H54 (cell line): ENCODE results near the gene SPATA6L.

ENCODE experiments used
- DNase-seq: peaks from one replicate; pipeline ENCODE4 v3.0.0; 2011; ENCODE audit warnings: low spot score, mixed read lengths; ENCODE audit not compliant: insufficient read length
- FAIRE-seq: peaks from 3 replicates; lab custom pipeline; 2011; peaks lifted over from hg19 to GRCh38; lab: Jason Lieb, UNC
- POLR2A ChIP-seq: IDR thresholded peaks from 2 replicates; pipeline ENCODE4 v1.6.1; 2011; ENCODE audit warnings: low read depth, mild to moderate bottlenecking, low read length

SPATA6L gene

DNA sequence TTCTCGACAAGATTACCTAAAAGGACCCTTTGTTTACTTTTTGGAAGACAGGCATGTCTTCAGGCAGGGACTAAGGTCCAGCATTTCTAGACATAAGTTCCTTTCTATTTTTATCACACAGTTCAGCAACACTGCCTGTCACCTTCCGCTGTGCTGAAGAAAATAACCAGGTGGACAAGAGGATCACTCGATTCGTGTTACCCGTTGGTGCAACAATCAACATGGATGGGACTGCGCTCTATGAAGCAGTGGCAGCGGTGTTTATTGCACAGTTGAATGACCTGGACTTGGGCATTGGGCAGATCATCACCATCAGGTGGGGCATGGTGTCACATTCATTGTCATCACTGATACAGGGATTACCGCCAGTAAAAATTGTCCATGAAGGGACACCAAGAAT is 89.8 kb downstream of the SPATA6L start:
- no peak for TF ChIP-seq POLR2A
- DNase-seq (no peak), FAIRE-seq (no peak)

DNA sequence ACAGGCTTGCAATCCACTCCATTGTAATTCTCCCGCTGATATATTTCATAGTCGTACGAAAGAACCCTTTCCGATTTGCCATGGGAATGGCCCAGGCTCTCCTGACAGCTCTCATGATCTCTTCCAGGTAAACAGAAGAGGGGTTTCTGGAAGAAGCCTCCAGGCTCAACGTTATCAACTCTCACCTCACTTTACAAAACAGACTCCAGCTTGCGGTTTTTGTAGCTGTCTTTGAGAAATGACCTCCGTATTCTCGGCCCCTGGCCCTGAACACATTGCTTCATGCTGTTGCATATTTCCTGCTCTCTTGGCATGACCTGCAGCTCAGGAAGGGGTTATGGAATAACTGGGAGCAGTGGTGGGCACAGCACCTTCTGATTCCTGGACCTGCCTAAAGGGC is 90.3 kb downstream of the SPATA6L start:
- no peak for TF ChIP-seq POLR2A
- DNase-seq (no peak), FAIRE-seq (no peak)

DNA sequence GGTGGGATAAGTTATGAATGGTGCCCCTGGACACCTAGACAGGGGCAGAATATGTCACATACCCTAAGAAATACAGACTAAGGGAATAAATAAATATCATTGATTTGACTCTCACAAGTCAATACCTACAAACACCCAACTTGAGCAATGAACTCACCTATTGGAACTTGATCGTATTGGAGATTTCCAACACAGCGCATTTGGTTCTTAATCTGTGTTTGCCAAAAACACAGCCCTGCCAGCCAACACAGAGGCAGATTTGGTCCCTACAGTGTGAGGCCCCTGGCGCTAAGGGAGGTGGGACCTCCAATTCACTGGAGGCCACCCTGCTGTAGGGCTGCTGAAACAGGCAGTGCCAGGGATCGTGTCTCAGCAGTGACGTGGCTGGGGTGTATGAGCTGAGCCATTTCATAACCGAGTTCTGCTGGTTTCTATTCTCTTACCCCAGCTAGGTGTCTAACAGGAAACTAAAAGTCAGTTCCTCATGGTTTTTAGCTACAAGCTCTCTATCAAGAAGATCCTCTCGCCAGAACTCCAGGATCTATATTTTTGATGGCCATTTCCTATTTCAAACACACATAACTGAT is 91.5 kb downstream of the SPATA6L start:
- TF ChIP-seq POLR2A, result no peak
- DNase-seq (no peak), FAIRE-seq (no peak)

DNA sequence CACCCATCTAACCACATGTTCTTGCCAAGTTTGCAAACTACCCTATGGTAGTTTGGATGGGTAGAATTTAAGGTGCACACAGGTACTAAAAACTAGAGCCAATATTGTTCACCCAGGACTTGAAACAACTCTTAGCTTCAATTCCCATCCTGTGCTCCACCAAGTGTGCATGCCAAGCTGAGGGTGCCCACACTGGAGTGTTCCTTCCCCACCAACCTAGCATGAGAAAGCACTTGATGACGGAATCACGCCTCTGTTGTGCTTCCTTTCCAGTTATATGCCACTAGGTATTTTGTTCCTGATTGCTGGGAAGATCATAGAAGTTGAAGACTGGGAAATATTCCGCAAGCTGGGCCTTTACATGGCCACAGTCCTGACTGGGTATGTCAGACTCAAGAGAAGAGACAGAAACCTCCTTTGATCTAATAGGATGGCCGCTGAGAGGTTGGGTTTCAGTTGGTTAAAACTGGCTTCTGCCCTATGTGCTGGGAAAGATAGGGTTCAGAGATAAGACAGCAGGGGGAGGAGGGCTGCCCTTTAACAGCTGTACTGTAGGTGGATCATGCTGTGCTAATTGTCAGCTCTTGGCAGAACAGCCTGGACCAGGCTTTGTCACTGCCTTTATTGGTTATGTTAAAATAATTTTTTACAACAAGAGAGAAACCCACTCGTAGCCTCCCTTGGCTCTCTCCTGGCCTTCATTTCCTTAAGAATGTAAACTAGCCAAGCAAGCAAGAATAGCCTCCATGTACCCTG is 92.5 kb downstream of the SPATA6L start:
- TF ChIP-seq POLR2A, result no peak
- FAIRE-seq (no peak), DNase-seq (no peak)

DNA sequence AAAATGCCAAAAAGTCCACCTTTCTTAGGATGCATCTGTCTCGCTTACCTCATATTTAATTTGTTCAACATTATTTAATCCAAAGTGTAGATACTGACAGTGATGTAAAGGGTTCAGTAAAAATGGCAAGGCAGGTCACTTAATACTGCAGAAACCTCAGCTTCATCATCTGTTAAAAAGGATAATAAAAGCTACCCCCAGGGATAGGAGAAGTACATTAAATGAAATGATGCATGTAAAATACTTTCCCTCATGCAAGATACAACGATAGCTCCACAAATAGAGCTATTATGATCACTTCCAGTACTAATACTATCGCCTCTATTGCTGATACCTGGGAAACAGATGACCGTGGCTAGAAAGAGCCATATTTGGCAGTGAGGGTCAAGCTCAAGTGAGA is 93.1 kb downstream of the SPATA6L start:
- DNase-seq, result no peak
- TF ChIP-seq POLR2A, result no peak
- no peak for FAIRE-seq

DNA sequence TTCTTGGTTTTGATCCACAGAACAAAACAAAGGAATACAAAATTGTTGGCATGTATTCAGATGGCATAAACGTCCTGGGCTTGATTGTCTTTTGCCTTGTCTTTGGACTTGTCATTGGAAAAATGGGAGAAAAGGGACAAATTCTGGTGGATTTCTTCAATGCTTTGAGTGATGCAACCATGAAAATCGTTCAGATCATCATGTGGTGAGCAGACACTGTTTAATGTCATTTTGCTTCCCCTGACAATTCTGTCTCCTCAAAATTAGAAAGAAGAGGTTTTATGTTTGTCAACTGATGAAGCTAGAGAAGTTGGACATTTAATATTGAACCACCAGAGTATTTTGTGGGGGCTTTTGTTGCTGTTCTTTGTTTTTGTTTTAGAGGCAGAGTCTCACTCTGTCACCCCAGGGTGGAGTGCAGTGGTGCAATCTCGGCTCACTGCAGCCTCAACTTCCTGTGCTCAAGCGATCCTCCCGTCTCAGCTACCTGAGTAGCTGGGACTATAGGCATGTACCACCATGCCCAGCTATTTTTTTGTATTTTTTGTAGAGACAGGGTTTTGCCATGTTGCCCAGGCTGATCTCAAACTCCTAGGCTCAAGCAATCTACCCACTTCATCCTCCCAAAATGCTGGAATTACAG is 94.0 kb downstream of the SPATA6L start:
- TF ChIP-seq POLR2A, result no peak
- no peak for FAIRE-seq
- DNase-seq, result no peak

DNA sequence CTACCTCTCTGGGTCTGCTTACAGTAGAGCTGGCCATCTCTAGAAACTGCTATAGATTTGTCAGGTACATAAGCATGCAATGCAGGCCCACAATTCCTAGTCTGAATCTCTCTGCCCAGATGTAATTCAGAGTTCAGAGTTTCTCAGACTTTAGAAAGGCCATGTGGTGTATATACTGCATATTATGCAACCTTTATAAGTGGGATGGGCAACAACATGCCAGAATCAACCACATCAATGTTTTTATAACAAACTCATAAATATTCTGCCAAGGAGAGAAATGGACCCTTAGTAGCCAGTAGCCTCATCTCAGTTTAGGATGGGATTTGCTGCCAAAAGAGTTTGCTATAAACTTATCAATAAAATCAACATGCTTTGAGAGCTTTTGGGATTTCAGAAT is 97.2 kb downstream of the SPATA6L start:
- DNase-seq (no peak), FAIRE-seq (no peak)
- no peak for TF ChIP-seq POLR2A

DNA sequence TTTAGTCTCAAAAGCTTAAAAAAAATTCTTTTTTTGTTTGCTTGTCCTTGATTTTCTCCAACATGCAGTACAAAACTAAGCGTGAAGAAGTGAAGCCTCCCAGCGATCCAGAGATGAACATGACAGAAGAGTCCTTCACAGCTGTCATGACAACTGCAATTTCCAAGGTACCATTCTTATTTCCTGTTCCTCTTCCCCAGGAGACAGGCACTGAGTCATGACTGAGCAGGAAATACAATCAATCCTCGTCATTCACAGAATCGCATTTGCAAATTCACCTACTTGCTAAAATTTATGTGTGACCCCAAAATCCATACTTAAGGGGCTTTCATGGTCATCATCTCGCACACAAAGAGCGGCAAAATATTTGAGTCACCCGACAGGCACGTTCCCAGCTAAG is 98.7 kb downstream of the SPATA6L start:
- TF ChIP-seq POLR2A, result no peak
- FAIRE-seq (no peak), DNase-seq (no peak)

DNA sequence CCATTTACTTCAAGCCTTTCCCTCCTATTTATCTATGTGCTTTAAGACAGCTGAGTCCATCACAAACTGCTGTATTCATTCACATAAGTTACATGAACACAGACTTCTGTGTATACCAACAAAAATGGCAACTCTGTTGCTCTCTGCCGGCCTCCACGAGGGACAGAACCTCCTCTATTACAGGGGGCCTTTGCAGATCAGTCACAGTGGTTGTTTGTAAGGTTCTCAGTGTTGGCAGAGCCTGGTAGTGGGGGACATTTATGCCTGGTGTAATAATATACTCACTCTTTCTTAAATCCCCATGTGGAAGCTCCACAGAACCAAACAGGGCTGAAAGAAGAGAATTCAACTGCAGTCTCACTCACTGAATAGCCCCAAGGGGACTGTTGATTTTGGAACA is 99.5 kb downstream of the SPATA6L start:
- no peak for FAIRE-seq
- no peak for TF ChIP-seq POLR2A

DNA sequence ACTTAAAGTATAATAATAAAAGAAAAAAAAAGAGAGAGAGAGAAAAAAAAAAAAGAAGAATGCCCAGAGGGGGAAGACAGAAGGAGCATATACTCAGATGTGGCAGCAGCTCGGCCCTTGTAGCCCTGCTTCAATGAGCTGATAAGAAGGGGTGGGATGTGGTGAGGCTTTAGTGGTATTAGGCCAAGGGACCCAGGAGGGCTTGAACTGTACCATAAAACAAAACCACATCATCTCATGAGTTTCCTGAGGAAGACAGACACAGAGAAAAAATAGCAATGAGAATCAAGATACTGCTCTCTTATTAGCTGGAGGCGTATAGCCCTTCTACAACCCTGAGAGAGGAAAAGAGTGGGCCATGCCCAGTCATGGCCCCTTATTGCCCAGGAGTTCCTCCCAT is 103.2 kb downstream of the SPATA6L start:
- no peak for TF ChIP-seq POLR2A
- no peak for FAIRE-seq
- no peak for DNase-seq

More for the DNA sequence above, 99.5 kb downstream of the SPATA6L start:
- no peak for DNase-seq

DNA sequence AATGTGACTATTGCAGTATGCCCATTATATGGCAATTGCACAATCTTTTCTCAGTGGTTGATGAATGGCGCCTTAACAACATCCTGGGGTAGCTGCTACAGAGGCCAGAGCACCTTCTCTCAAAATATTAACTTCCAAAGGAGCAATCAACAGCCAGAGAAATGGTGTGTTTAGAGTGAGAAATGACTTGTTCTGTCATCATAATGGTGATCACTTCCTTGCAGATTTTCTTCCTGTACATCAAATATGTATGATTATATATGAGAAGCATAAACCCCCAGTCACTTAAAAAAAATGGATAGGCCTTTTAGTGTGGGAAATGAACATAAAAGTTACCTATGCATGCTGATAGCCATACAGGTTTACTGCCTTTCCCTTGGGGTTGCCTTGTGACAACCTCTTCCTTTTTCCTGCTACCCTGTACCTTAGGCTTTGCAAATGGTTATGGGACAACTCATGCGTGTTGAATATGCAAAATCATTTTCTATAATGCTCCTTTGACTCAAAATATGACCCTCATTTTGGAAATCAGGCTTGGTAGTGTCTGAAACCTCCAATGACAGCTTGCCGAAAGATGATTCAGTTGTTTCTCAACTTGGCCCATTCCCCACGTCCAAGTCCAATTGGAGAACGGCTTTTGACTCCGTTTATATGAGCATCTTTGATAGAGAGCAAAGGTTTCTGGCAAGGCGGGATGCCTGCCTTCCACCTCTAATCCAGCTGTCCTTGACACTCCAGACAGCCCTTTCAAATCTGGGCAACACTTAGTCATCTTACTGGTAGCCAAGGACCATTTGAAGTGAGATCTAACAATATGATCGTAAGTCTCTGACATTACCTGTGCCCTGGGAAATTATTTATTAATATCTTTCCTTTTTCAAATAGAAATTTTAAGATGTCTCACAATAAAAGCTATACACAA is 106.8 kb downstream of the SPATA6L start:
- TF ChIP-seq POLR2A, result no peak
- DNase-seq (no peak), FAIRE-seq (no peak)

DNA sequence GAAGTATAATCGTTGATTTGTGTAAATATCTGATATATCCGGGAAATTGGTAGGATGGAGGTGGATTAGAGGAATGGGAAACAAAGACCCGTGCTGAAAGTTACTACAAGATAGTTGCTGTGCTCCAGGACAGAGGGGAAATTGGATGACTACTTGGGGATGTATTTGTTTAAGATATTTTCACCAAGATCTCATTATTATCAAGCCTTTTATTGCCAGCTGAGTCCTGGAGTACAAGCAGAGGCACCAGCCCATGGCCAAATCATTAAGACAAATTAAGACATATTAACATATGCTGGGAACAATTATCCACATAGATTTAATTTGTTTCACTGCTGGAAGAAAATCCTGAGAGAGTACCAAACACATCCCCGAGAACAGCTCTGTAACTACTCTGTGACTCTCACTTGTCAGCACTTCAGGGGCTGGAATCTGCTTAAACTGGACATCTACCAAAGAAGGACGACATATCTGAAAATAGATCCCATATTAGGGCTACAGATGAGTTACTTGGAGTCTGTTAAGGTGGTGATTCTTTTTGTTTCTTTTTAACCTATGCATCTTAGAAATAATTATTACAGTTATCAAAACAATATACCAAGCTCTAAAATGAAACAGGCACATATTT is 107.8 kb downstream of the SPATA6L start:
- no peak for TF ChIP-seq POLR2A
- FAIRE-seq, result no peak
- no peak for DNase-seq

DNA sequence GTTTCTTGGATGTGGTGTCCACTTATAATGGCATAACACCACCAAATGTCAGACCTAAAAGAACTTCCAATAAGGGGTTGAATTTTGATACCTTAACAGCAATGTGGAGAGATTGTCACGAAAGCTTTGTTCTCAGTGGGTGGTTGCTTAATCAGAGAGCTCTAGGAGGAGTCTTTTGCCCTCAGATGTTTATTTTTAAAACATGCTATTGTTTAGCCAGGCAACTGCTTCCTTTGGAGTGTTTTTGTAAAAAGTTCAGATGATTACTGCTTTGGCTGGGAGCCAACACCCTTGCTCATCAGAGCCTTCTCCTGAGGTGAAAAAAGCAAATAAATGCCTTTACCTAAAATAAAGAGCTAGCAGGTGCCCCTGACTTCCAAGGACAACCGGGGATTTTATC is 111.0 kb downstream of the SPATA6L start:
- FAIRE-seq, result no peak
- DNase-seq, result no peak
- no peak for TF ChIP-seq POLR2A
